Lower leg skin (tissue), 3 donors: ENCODE data around the gene PRR7.

Experiments used
- POLR2A ChIP-seq, 2 donors: fragments of 450-650 bp; IDR thresholded peaks; one replicate each; pipeline ENCODE4 v1.6.1; 2016 to 2017; ENCODE audit warnings: antibody characterized with exemption in 2 of 2, mild to moderate bottlenecking in 1 of 2, moderate library complexity in 1 of 2
- TF ChIP-seq, protein P1 (sequence below), 3 donors: fragments of 450-650 bp; IDR thresholded peaks; one replicate each; pipeline ENCODE4 v1.5.1; 2016; ENCODE audit warnings: antibody characterized with exemption in 3 of 3, mild to moderate bottlenecking in 3 of 3, moderate library complexity in 2 of 3

DNA sequence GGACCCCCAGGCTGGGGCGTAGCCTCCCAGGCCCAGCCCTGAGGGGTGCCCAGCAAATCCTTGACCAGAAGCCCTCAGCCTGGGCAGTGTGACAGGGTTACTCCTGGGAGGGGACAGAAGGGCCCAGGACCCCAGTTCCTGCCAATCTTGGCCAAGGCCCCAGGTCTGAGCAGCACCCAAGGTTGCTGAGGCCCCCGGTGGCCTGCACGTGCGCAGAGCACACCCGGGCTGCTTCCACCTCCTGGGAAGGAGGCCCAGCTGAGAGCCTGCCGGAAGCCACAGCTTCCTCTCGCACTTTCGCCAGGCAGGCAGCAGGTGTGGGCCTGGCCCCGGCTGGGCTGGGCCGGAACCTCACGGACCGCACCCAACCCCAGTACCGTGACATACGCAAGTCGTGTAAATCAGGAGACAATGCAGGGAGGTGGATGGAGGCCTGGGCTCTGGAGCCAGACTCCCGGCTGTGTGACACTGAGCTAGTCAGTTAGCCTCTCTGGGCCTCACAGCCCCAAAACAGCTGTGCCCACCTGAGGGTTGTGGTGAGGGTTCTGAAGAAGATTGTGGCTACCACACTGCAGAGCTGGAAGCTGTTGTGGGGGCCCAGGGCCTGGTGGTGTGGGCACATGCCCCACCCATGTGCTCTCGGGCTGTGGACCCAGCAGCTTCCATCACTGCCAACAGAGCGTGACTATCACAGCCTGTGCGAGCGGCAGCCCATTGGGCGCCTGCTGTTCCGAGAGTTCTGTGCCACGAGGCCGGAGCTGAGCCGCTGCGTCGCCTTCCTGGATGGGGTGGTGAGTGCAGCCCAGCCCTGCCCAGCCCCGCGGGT is 15.1 kb upstream of the PRR7 start:
- TF ChIP-seq, protein P1, sequence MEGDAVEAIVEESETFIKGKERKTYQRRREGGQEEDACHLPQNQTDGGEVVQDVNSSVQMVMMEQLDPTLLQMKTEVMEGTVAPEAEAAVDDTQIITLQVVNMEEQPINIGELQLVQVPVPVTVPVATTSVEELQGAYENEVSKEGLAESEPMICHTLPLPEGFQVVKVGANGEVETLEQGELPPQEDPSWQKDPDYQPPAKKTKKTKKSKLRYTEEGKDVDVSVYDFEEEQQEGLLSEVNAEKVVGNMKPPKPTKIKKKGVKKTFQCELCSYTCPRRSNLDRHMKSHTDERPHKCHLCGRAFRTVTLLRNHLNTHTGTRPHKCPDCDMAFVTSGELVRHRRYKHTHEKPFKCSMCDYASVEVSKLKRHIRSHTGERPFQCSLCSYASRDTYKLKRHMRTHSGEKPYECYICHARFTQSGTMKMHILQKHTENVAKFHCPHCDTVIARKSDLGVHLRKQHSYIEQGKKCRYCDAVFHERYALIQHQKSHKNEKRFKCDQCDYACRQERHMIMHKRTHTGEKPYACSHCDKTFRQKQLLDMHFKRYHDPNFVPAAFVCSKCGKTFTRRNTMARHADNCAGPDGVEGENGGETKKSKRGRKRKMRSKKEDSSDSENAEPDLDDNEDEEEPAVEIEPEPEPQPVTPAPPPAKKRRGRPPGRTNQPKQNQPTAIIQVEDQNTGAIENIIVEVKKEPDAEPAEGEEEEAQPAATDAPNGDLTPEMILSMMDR (IDR thresholded peaks at IDR 0.05) = no peak
- TF ChIP-seq POLR2A (IDR thresholded peaks at IDR 0.05) = no peak
